Fibroblast of peridontal ligament (primary cell): ENCODE measurements around the gene C3orf22.
"Not testable (repeated sequence)": the region's sequence is repeated elsewhere in the genome, so short reads cannot be mapped to it uniquely, and the experiment has no call there.

Experiments
- DNase-seq: peaks from one replicate; pipeline ENCODE4 v3.0.0-alpha.2; 2010; ENCODE audit errors: extremely low read depth

Gene C3orf22

GRCh38 chr3:126542340-126543241, 16.1 kb downstream of the C3orf22 start:
- no peak for DNase-seq

- no peak for DNase-seq
Measured at GRCh38 chr3:126541628-126542339, 16.9 kb downstream of the C3orf22 start.

DNA sequence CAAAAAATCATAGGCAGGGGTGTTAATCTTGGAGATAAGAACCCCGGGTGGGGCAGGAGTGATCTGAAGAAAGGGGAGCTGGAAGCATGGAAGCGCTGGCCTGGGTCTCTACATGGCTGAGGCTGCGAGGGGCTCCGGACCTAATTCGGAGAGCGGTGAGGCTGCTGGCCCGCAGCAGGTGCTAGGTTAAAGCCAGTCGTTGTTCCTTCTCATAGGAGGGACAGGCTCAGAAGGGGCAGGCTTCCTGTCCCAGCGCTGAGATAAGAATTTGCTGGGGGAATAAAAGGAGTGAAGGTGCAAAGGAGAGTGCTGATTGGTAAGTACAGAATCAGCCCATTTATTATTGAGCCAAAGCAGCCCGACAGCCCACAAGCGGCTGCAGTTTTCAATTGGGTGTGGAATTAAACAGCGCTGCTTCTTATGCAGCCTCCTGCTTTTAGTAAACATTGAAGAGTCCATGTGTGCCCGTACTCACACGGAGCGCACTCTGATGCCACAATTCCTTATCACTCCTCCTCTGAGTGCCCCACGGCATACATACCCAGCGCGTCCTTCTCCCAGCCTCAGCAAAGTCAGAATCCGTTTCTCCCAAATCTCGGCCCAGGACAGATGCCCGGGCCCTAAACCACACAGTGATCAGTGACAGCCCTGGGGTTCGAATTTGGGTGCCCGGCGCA, 17.6 kb downstream of the C3orf22 start:
- DNase-seq: peak; percentile 9

GRCh38 chr3:126540342-126540849, 18.3 kb downstream of the C3orf22 start:
- peak; percentile 95 for DNase-seq

DNA sequence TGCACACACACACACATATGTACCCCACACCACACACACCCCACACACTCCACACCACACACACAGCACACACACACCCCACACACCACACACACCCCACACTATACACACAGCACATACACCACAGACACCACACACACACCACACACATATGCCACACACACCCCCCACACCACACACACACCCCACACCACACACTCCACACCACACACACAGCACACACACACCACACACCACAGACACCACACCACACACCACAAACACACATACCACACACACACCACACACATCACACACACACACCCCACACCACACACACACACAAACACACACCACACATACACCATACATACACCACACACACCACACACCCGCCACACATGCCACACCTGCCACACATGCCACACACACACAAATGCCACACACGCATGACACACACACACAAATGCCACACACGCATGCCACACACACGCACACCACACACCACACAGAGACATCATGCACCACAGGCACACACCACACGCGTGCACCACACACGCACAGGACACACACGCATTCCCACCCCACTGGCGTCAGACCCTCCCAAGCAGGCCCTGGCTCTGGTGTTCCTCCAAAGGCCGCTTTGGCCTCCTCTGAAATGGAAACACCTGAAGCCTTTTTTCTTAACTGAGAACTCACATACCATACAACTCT, 19.0 kb downstream of the C3orf22 start:
- no peak for DNase-seq

DNA sequence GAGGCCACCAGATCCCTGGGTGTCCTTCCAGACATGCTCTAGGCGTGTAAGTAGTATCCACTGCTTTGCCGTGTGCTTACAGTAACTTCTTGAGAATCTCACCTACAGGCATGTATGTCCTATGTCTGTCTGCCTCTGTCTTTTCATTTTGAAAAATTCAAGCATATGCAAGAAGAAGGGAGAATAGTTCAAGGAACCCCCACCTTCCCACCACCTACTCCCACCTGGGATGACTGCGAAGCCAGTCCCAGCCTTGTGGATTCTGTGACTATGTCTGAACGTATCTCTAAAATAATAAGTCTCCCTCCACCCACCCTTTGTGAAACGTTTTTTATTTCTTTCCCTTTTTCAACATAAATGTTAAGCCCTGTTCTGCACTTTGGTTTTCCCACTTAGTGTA, 19.8 kb downstream of the C3orf22 start:
- no peak for DNase-seq

DNA sequence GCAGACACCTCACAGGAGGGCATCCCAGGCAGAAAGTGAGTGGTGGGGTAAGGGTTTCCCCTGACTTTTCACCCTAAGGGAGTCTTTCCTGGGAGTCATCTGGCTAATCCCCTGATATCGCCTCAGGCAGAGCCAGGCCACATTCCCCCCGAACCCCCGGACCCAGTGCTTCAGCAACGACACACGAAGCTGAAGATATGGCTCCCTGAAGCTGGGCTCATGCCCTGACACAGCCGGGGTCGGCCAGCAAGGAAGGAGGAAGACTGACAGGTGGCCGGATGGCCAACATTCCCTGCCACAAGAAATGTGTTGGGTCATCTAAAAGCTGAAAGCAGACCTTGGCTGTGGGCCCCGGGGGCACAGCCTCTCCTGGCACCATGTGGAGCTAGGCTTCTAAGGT, 20.4 kb downstream of the C3orf22 start:
- no peak for DNase-seq

DNA sequence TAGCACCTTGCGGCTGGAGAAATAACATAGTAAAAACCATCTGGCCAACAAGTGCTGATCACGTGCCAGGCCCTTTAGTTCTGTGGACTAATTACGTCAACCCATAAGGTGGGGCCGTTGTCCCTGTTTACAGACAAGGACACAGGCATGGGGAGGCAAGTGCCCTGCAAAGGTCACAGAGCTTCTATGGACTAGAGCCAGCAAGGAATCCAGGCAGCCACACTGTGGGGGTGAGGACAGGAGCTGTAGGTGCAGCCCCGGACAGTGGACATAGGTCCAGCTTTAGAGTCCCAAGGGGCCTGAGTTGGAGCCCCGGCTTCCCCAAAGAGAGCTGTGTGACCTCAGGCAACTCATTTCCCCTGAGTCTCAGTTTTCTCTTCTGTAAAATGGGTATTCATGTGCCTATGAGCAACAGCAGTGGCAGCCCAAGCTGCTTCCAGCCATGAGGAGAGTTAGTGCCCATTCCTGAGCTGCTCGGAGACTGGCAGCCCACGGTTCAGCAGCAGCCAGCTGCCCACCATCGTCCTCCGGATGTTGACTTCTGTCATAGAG, 20.9 kb downstream of the C3orf22 start:
- DNase-seq: no peak

- no peak for DNase-seq
Measured at GRCh38 chr3:126537116-126537729, 21.5 kb downstream of the C3orf22 start.

- no peak for DNase-seq
Measured at GRCh38 chr3:126536126-126536525, 22.6 kb downstream of the C3orf22 start.

- no peak for DNase-seq
Measured at GRCh38 chr3:126535636-126536035, 23.1 kb downstream of the C3orf22 start.

GRCh38 chr3:126534716-126535115, 24.0 kb downstream of the C3orf22 start:
- not testable (repeated sequence) for DNase-seq

- no peak for DNase-seq
Measured at GRCh38 chr3:126533506-126533905, 25.2 kb downstream of the C3orf22 start.

DNA sequence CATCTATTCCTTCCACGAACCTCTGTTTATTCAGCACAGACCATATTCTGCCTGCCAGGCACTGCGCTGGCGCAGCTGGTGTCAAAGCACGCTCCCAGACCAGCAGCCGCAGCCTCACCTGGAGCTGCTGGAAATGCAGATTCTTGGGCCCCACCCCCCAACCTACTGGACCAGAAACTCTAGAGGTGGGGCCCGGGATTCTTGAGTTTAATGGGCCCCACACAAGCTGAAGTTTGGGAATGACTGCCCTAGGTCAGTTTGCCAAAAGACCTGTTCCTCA, 27.7 kb downstream of the C3orf22 start:
- DNase-seq: no peak

GRCh38 chr3:126530171-126531050, 28.3 kb downstream of the C3orf22 start:
- no peak for DNase-seq

DNA sequence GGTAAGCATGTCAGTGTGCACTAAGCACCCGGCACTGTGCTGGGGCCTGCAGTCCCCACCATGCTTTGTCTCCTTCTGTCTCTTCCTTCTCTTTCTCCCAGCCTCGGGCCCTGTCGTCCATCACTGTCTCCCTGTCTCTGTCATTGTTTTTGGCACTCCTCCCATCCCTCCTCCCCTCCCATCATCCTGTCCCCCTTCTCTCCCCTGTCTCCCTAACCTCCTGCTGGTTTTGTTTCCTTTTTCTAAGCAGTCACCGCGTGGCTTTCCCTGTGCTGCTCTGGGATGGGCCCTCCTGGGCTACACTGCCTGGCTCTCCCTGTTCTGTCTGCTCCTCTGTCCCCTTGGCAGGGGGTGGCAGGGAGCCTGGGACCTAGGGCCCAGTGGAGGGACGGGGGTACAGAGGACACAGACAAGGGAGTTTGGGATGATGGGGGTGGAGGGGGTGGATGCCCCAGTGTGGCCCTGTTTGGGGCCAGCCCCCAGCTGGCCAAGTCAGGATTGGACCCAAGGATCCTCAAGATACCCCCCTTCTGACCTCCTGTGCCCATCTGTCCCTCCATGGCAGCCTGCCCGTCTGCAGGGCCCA, 29.1 kb downstream of the C3orf22 start:
- no peak for DNase-seq

DNA sequence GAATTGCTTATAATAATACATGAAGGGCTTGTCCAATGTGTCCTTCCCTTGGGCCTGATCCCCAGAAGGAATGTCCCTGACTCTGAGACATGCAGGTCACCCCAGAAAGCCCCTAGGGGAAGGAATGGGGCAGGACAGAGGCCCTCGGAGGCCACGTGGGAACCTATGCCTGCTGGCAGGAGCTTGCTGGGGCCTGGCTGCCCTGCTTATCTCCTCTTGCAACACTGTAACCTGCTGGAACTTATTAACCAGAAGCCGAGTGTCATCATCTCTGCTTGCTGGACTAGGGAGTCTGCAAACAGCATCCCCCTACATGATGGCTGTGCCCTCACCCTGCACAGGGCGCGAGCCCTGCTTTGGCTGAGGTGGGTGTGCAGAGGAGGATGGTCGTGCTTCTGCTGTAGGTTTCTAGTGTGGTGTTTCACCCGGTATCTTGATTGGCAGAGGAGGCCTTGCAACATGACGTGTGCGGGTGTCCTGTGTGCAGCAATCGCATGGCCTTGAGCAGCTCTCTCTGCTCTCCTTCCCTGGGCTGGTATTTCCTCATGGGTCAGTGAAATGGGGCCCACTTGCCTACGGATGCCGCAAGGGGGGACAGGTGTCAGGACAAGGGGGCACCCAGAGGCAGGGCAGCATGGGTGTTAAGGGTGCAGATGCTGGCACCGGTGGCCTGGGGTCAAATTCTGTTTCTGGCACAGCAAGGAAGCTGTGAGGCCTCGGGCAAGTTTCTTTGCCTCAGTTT, 29.8 kb downstream of the C3orf22 start:
- DNase-seq: peak; percentile 13

DNA sequence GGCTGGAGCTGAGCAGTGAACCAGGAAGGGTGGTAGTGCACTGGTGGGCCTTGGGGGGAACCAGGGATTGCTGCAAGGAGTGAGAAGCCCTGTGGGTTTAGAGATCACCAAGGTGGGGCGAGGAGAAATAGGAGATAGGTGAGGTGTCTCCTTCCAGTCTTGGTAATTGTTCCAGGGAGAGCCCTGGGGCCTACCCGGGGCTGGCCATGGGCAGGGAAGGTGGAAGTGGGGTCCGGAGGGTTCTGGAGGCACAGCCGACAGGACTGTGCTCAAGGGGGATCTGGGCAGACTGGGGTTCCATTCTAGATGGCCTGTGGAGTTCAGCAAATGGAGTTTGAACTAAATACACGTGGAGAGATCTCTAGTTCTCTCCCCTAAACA, 30.3 kb downstream of the C3orf22 start:
- DNase-seq: no peak
